Neural cell (in vitro differentiated cells): ENCODE data around the gene NRDC. TPM values are rescaled to one million over a fixed set of nuclear protein-coding genes. Genes with fewer than 3 reads are reported as not detected.

ENCODE experiments used
- H2AFZ ChIP-seq: fragments of 200-600, 300-800 bp; sonication (generic), shearing (Covaris generic); 2 replicates; pipeline ENCODE4 v1.6.0; 2014; ENCODE audit warnings: low read depth, mild to moderate bottlenecking, antibody characterized with exemption, low read length, moderate library complexity
- H3F3A ChIP-seq: fragments of 200-600 bp; shearing (Covaris generic); 2 replicates; pipeline ENCODE4 v1.6.1; 2016; ENCODE audit warnings: mild to moderate bottlenecking, moderate library complexity, mixed read lengths, antibody characterized with exemption, low read length; ENCODE audit not compliant: insufficient read depth, poor library complexity, severe bottlenecking
- H3K27ac ChIP-seq: fragments of 200-600, 300-800 bp; sonication (generic), shearing (Covaris generic); 2 replicates; pipeline ENCODE4 v1.5.1; 2014; ENCODE audit warnings: mild to moderate bottlenecking, low read length, moderate library complexity
- H3K27me3 ChIP-seq: fragments of 300-800, 200-600 bp; sonication (generic), shearing (Covaris generic); 2 replicates; pipeline ENCODE4 v1.6.0; 2014; ENCODE audit warnings: mild to moderate bottlenecking, low read depth, low read length, moderate library complexity; ENCODE audit not compliant: insufficient read depth
- H3K36me3 ChIP-seq: fragments of 300-800, 200-600 bp; sonication (generic), shearing (Covaris generic); 2 replicates; pipeline ENCODE4 v1.5.1; 2014; ENCODE audit warnings: mild to moderate bottlenecking, antibody characterized with exemption, low read length, moderate library complexity; ENCODE audit not compliant: insufficient read depth
- H3K4me2 ChIP-seq: fragments of 300-800, 200-600 bp; sonication (generic), shearing (Covaris generic); 2 replicates; pipeline ENCODE4 v1.6.0; 2014; ENCODE audit warnings: mild to moderate bottlenecking, low read length
- H3K4me3 ChIP-seq: fragments of 300-800, 200-600 bp; sonication (generic), shearing (Covaris generic); 2 replicates; pipeline ENCODE4 v1.5.1; 2014; ENCODE audit warnings: mild to moderate bottlenecking, low read length, moderate library complexity
- H3K79me2 ChIP-seq: fragments of 200-600 bp; shearing (Covaris generic); replicated peaks from 2 replicates; pipeline ENCODE4 v1.6.0; 2014; ENCODE audit warnings: mild to moderate bottlenecking, low read length, moderate library complexity; ENCODE audit not compliant: insufficient read depth
- H3K9ac ChIP-seq: fragments of 300-800, 200-600 bp; sonication (generic), shearing (Covaris generic); 2 replicates; pipeline ENCODE4 v1.6.1; 2016; ENCODE audit warnings: mild to moderate bottlenecking, low read length, mixed read lengths
- H3K9me2 ChIP-seq: fragments of 200-600 bp; shearing (Covaris generic); 2 replicates; pipeline ENCODE4 v1.6.1; 2016; ENCODE audit warnings: mild to moderate bottlenecking, low read length, mixed read lengths; ENCODE audit not compliant: insufficient read depth
- H3K9me3 ChIP-seq: fragments of 200-600, 300-800 bp; sonication (generic), shearing (Covaris generic); 2 replicates; pipeline ENCODE4 v1.6.1; 2016; ENCODE audit warnings: mild to moderate bottlenecking, mixed run types, low read length, moderate library complexity, mixed read lengths
- H4K20me1 ChIP-seq: fragments of 200-600 bp; shearing (Covaris generic); 2 replicates; pipeline ENCODE4 v1.6.1; 2016; ENCODE audit warnings: mild to moderate bottlenecking, mixed run types; ENCODE audit not compliant: insufficient read depth
- CTCF ChIP-seq: fragments of 450-650 bp; IDR thresholded peaks from 2 replicates; pipeline ENCODE4 v1.5.1; 2014; ENCODE audit warnings: antibody characterized with exemption, mild to moderate bottlenecking, moderate library complexity; ENCODE audit not compliant: poor library complexity, severe bottlenecking
- EP300 ChIP-seq: fragments of 450-650 bp; conservative IDR thresholded peaks from 2 replicates; pipeline ENCODE4 v1.6.1; 2014; ENCODE audit warnings: antibody characterized with exemption, mild to moderate bottlenecking, moderate library complexity; ENCODE audit not compliant: poor library complexity, severe bottlenecking
- EZH2 ChIP-seq: fragments of 200-600, 300-800 bp; shearing (Covaris generic), sonication (generic); IDR thresholded peaks from 2 replicates; pipeline ENCODE4 v1.6.1; 2014; ENCODE audit warnings: antibody characterized with exemption, low read length, borderline replicate concordance, mild to moderate bottlenecking; ENCODE audit not compliant: insufficient read depth, poor library complexity, severe bottlenecking
- MXI1 ChIP-seq: fragments of 450-650 bp; conservative IDR thresholded peaks from 2 replicates; pipeline ENCODE4 v1.6.1; 2014; ENCODE audit warnings: antibody characterized with exemption, mild to moderate bottlenecking; ENCODE audit not compliant: poor library complexity, severe bottlenecking
- POLR2AphosphoS5 ChIP-seq: IDR thresholded peaks from 2 replicates; pipeline ENCODE4 v1.6.1; 2012
- RAD21 ChIP-seq: fragments of 450-650 bp; conservative IDR thresholded peaks from 2 replicates; pipeline ENCODE4 v1.6.1; 2014; ENCODE audit warnings: antibody characterized with exemption, mild to moderate bottlenecking, moderate library complexity
- REST ChIP-seq: IDR thresholded peaks from 2 replicates; pipeline ENCODE4 v1.6.1; 2012; ENCODE audit warnings: borderline replicate concordance
- SMC3 ChIP-seq: fragments of 450-650 bp; conservative IDR thresholded peaks from 2 replicates; pipeline ENCODE4 v1.6.1; 2014; ENCODE audit warnings: antibody characterized with exemption, mild to moderate bottlenecking, moderate library complexity; ENCODE audit not compliant: poor library complexity
- TAF1 ChIP-seq: IDR thresholded peaks from 2 replicates; pipeline ENCODE4 v1.6.1; 2012; ENCODE audit warnings: low read depth
- polyA plus RNA-seq: library from polyadenylated mRNA; depleted of rRNA; stranded (reverse); fragments of >200 nt; gene quantifications from 2 replicates; pipeline ENCODE4 v1.2.3, GENCODE V29; 2014

NRDC gene
- polyA plus RNA-seq, 1 donor from 2014 or later: 114 TPM

GRCh38 chr1:51906306-51907078, 28.0 kb upstream of the NRDC start:
- Histone ChIP-seq H3K4me3 (no peak overlapping the region), H3K9me3 (no peaks in the 10 kb centered on the region), H3F3A (no peaks in the 10 kb centered on the region), H3K27ac (no peak overlapping the region), H3K9ac (no peak overlapping the region), H2AFZ (no peak overlapping the region), H3K79me2 (no peaks in the 10 kb centered on the region), H3K4me2 (no peak overlapping the region), H4K20me1 (no peaks in the 10 kb centered on the region), H3K9me2 (no peaks in the 10 kb centered on the region), H3K27me3 (no peaks in the 10 kb centered on the region), H3K36me3 (no peaks in the 10 kb centered on the region)
- no peak for TF ChIP-seq RAD21

GRCh38 chr1:51902456-51902855, 23.9 kb upstream of the NRDC start:
- Histone ChIP-seq H3K9ac (no peak overlapping the region), H2AFZ (no peak overlapping the region), H4K20me1 (no peaks in the 10 kb centered on the region), H3K4me2 (no peak overlapping the region), H3K36me3 (no peaks in the 10 kb centered on the region), H3K27ac (no peak overlapping the region), H3K4me3 (no peak overlapping the region), H3K27me3 (no peaks in the 10 kb centered on the region), H3K79me2 (no peaks in the 10 kb centered on the region), H3K9me2 (no peaks in the 10 kb centered on the region), H3F3A (no peaks in the 10 kb centered on the region), H3K9me3 (no peaks in the 10 kb centered on the region)
- no peak for TF ChIP-seq EZH2
- no peak for TF ChIP-seq POLR2AphosphoS5
- TF ChIP-seq EP300: no peak
- TF ChIP-seq CTCF: no peak
- no peak for TF ChIP-seq MXI1
- TF ChIP-seq SMC3: no peak
- no peak for TF ChIP-seq RAD21
- no peak for TF ChIP-seq TAF1
- TF ChIP-seq REST: no peak
